CD4-positive, alpha-beta T cell (primary cell): Measurements from ENCODE around the gene MNAT1. TPM values are rescaled to one million over a fixed set of nuclear protein-coding genes. Genes with fewer than 3 reads are reported as not detected.
"Not testable (repeated sequence)": the region's sequence is repeated elsewhere in the genome, so short reads cannot be mapped to it uniquely, and the experiment has no call there.

Experiments used
- ATAC-seq: fragments of 200-7000 bp; cut with Tn5 transposase; one replicate; pipeline ENCODE4 v1.10.0; 2022; ENCODE audit warnings: mild to moderate bottlenecking; ENCODE audit not compliant: poor library complexity
- CTCF ChIA-PET: fragments of 350-600 bp; sonication (Branson Sonifier 250); formaldehyde crosslinking; loops from one replicate; lab custom pipeline; 2021; ENCODE audit warnings: antibody characterized with exemption, inconsistent platforms; lab: Charles Lee
- POLR2A ChIA-PET: fragments of 350-600 bp; sonication (Branson Sonifier 250); formaldehyde crosslinking; loops from one replicate; lab custom pipeline; 2021; ENCODE audit warnings: antibody characterized with exemption, inconsistent platforms; lab: Charles Lee
- DNase-seq, 14 experiments: peaks; one replicate each; pipeline ENCODE4 v3.0.0-alpha.2; 2013 to 2020; ENCODE audit warnings: mixed read lengths in 2 of 14
- H3K27ac ChIP-seq, 2 donors: one replicate each; pipeline versions ENCODE4 v1.5.1 to v1.7.0; 2013; ENCODE audit warnings: low read length in 2 of 2, low read depth in 1 of 2, mild to moderate bottlenecking in 1 of 2
- H3K27me3 ChIP-seq, 2 experiments: 1 replicate in 1 of 2; 2 replicates in 1 of 2; pipeline versions ENCODE4 v1.6.1 to v1.7.0; 2013; ENCODE audit warnings: low read length in 2 of 2, control low read depth in 1 of 2, mild to moderate bottlenecking in 1 of 2, moderate library complexity in 1 of 2; ENCODE audit not compliant: insufficient read depth in 2 of 2, control insufficient read depth in 1 of 2
- H3K36me3 ChIP-seq: one replicate; pipeline ENCODE4 v1.6.1; 2013; ENCODE audit warnings: low read length, control low read depth; ENCODE audit not compliant: insufficient read depth
- H3K4me1 ChIP-seq: one replicate; pipeline ENCODE4 v1.6.1; 2013; ENCODE audit warnings: low read length, control low read depth; ENCODE audit not compliant: insufficient read depth
- H3K4me3 ChIP-seq: one replicate; pipeline ENCODE4 v1.5.1; 2013; ENCODE audit warnings: mild to moderate bottlenecking, low read length, moderate library complexity
- H3K9me3 ChIP-seq, 2 experiments: 1 replicate in 1 of 2; 2 replicates in 1 of 2; pipeline versions ENCODE4 v1.6.1 to v1.7.0; 2013; ENCODE audit warnings: low read length in 2 of 2, mild to moderate bottlenecking in 2 of 2, control low read depth in 1 of 2, moderate library complexity in 1 of 2; ENCODE audit not compliant: control insufficient read depth in 1 of 2, insufficient read depth in 1 of 2
- H3K27ac Mint-ChIP-seq: one replicate; pipeline ENCODE4 v1.8.0; 2020; ENCODE audit warnings: mixed read lengths
- H3K27me3 Mint-ChIP-seq: one replicate; pipeline ENCODE4 v1.8.0; 2021; ENCODE audit warnings: mixed read lengths
- H3K36me3 Mint-ChIP-seq: one replicate; pipeline ENCODE4 v1.8.0; 2021; ENCODE audit warnings: low read depth, mixed read lengths
- H3K4me1 Mint-ChIP-seq: one replicate; pipeline ENCODE4 v1.8.0; 2021; ENCODE audit warnings: low read depth, mixed read lengths
- H3K4me3 Mint-ChIP-seq: one replicate; pipeline ENCODE4 v1.8.0; 2020; ENCODE audit warnings: mild to moderate bottlenecking, mixed read lengths
- H3K9me3 Mint-ChIP-seq: one replicate; pipeline ENCODE4 v1.8.0; 2020; ENCODE audit warnings: mixed read lengths
- CTCF ChIP-seq: fragments of 200-600 bp; IDR thresholded peaks from one replicate; pipeline ENCODE4 v1.8.0; 2022; ENCODE audit warnings: antibody characterized with exemption, mild to moderate bottlenecking
- intact Hi-C, 2 experiments: fragments of 100-400 bp; cut with DNase I in 1 of 2; cut with micrococcal nuclease in 1 of 2; formaldehyde crosslinking; loops; one replicate each; pipeline versions ENCODE4 v1.15.1 to v1.9.0; 2023 to 2025; cut with DNase I, micrococcal nuclease
- total RNA-seq, 174 experiments: library from RNA in 2 of 174; stranded (reverse) in 2 of 174; gene quantifications; one replicate each; pipeline ENCODE4 v1.2.3 and lab custom pipeline; 2021 to 2026

The MNAT1 gene
- total RNA-seq, 2 experiments from 2014 or later = 15.4 to 15.9 TPM

GRCh38 chr14:60723907-60724618 lies 10.5 kb upstream of the MNAT1 start, which contains the start of gene SIX4:
Gene SIX4, minus strand, starts transcription at chr14:60724351. Its CDS starts 277 bp downstream, at chr14:60724074.
- Mint-ChIP-seq H3K27me3 (peaks cover 89% of the 10 kb centered on the region), H3K9me3 (no peaks in the 10 kb centered on the region), H3K4me3 (peak within 1 kb of the TSS; percentile 92), H3K36me3 (no peaks in the 10 kb centered on the region), H3K27ac (no peak within 1 kb of the TSS), H3K4me1 (peaks cover 29% of the 10 kb centered on the region)
- Histone ChIP-seq H3K4me3 (peak within 1 kb of the TSS; percentile 62), H3K27ac (no peak within 1 kb of the TSS), H3K4me1 (peaks cover 35% of the 10 kb centered on the region), H3K9me3 (peaks cover 0 to 24% of the 10 kb centered on the region in 2 experiments), H3K27me3 (peaks cover 71 to 91% of the 10 kb centered on the region in 2 experiments), H3K36me3 (no peaks in the 10 kb centered on the region)
- no peak for TF ChIP-seq CTCF
- ChIA-PET CTCF (no interaction called here), POLR2A (interaction anchor here (2.7 kb wide), 1 partner anchor 9 kb away, joined by 9 read pairs; no protein-coding TSS in a partner anchor)
- no peak for ATAC-seq
- intact Hi-C loops = no loop called here
- DNase-seq = peak in 4 of 14 experiments; percentile 1 to 24 (median 12)

GRCh38 chr14:60731291-60731690 lies 3.3 kb upstream of the MNAT1 start:
- H3K27me3 ChIP-seq = peaks cover 20 to 40% of the 10 kb centered on the region in 2 experiments
- ATAC-seq, H3K4me1 ChIP-seq, H3K36me3 Mint-ChIP-seq, CTCF ChIA-PET, H3K4me3 Mint-ChIP-seq, H3K27ac Mint-ChIP-seq, H3K36me3 ChIP-seq, H3K9me3 ChIP-seq, H3K9me3 Mint-ChIP-seq, POLR2A ChIA-PET, H3K27ac ChIP-seq, DNase-seq, H3K4me3 ChIP-seq: not testable (repeated sequence)
- intact Hi-C loops = loop anchor here in 1 of 2 experiments (10.0 kb wide), 1 partner anchor 254 kb away; the partner anchor contains the start of genes SLC38A6 and TRMT5
- peaks cover 61% of the 10 kb centered on the region for H3K27me3 Mint-ChIP-seq
- peaks cover 24% of the 10 kb centered on the region for H3K4me1 Mint-ChIP-seq

- no peak overlapping the region for H3K4me3 ChIP-seq
- Mint-ChIP-seq H3K9me3 (no peaks in the 10 kb centered on the region), H3K4me3 (peak overlapping the region; percentile 36), H3K27me3 (peaks cover 45% of the 10 kb centered on the region), H3K27ac (no peak overlapping the region), H3K36me3 (peaks cover 10% of the 10 kb centered on the region), H3K4me1 (peaks cover 27% of the 10 kb centered on the region)
- POLR2A ChIA-PET = interaction anchor here (0.5 to 2.0 kb wide), 4 partner anchors 10 to 248 kb away, joined by 3 to 9 read pairs (median 3); partner anchors contain the start of genes SIX4, SLC38A6 and TRMT5
- H3K4me1 ChIP-seq = peaks cover 4% of the 10 kb centered on the region
- peaks cover 9 to 23% of the 10 kb centered on the region in 2 experiments for H3K27me3 ChIP-seq
- no peaks in the 10 kb centered on the region for H3K9me3 ChIP-seq
- CTCF ChIA-PET = interaction anchor here (1.6 kb wide), 1 partner anchor 12 kb away, joined by 4 read pairs; no protein-coding TSS in a partner anchor
- H3K36me3 ChIP-seq = no peaks in the 10 kb centered on the region
- TF ChIP-seq CTCF = no peak
- ATAC-seq (no peak), DNase-seq (no peak)
- no peak overlapping the region for H3K27ac ChIP-seq
- intact Hi-C loops = loop anchor here in 1 of 2 experiments (10.0 kb wide), 1 partner anchor 252 kb away; the partner anchor contains the start of genes SLC38A6 and TRMT5
Observed at GRCh38 chr14:60732840-60733483, 1.6 kb upstream of the MNAT1 start.
